GM23338 (cell line): Measurements from ENCODE around the gene CYFIP2. TPM values are rescaled to one million over a fixed set of nuclear protein-coding genes. Genes with fewer than 3 reads are reported as not detected.

ENCODE experiments used
- ATAC-seq: fragments of 200-7000 bp; cut with Tn5 transposase; 3 replicates; pipeline ENCODE4 v1.9.1; 2020
- DNase-seq: peaks from one replicate; pipeline ENCODE4 v3.0.0-alpha.2; 2015; ENCODE audit warnings: low spot score
- H2AFZ ChIP-seq: fragments of 200-600 bp; sonication (generic); 2 replicates; pipeline ENCODE4 v1.8.0; 2016; ENCODE audit warnings: antibody characterized with exemption, mild to moderate bottlenecking, moderate library complexity
- H3F3A ChIP-seq: fragments of 200-600 bp; sonication (generic); replicated peaks from 2 replicates; pipeline ENCODE4 v1.8.0; 2017; ENCODE audit warnings: antibody characterized with exemption, mixed run types, low read depth
- H3K27ac ChIP-seq: fragments of 200-600 bp; sonication (generic); 2 replicates; pipeline ENCODE4 v1.6.1; 2016; ENCODE audit warnings: low read depth
- H3K27me3 ChIP-seq: fragments of 200-600 bp; sonication (generic); 2 replicates; pipeline ENCODE4 v1.8.0; 2016; ENCODE audit warnings: mild to moderate bottlenecking, mixed run types, moderate library complexity; ENCODE audit not compliant: insufficient read depth
- H3K36me3 ChIP-seq: fragments of 200-600 bp; sonication (generic); 2 replicates; pipeline ENCODE4 v1.8.0; 2016; ENCODE audit warnings: mild to moderate bottlenecking; ENCODE audit not compliant: insufficient read depth
- H3K4me1 ChIP-seq: fragments of 200-600 bp; sonication (generic); 2 replicates; pipeline ENCODE4 v1.8.0; 2016; ENCODE audit warnings: mild to moderate bottlenecking, moderate library complexity; ENCODE audit not compliant: insufficient read depth
- H3K4me2 ChIP-seq: fragments of 200-600 bp; sonication (generic); 2 replicates; pipeline ENCODE4 v1.7.1; 2017; ENCODE audit warnings: mixed run types
- H3K4me3 ChIP-seq: fragments of 200-600 bp; sonication (generic); 2 replicates; pipeline ENCODE4 v1.6.1; 2016; ENCODE audit warnings: mixed run types
- H3K79me2 ChIP-seq: fragments of 200-600 bp; sonication (generic); replicated peaks from 2 replicates; pipeline ENCODE4 v1.8.0; 2017; ENCODE audit warnings: mild to moderate bottlenecking; ENCODE audit not compliant: insufficient read depth
- H3K9me2 ChIP-seq: fragments of 200-600 bp; sonication (generic); 2 replicates; pipeline ENCODE4 v1.8.0; 2017; ENCODE audit not compliant: insufficient read depth
- H4K20me1 ChIP-seq: fragments of 200-600 bp; sonication (generic); replicated peaks from 2 replicates; pipeline ENCODE4 v1.8.0; 2017; ENCODE audit warnings: mild to moderate bottlenecking; ENCODE audit not compliant: insufficient read depth
- H3K27ac Mint-ChIP-seq: 2 replicates; pipeline ENCODE4 v1.8.0; 2020; ENCODE audit warnings: inconsistent platforms, mild to moderate bottlenecking, moderate library complexity, mixed read lengths
- H3K27me3 Mint-ChIP-seq: 3 replicates; pipeline ENCODE4 v1.8.0; 2022; ENCODE audit warnings: low read depth, mild to moderate bottlenecking, moderate library complexity, mixed read lengths, inconsistent platforms; ENCODE audit not compliant: insufficient read depth, poor library complexity
- H3K36me3 Mint-ChIP-seq: 3 replicates; pipeline ENCODE4 v1.8.0; 2021; ENCODE audit warnings: low read depth, mild to moderate bottlenecking, inconsistent platforms, moderate library complexity, mixed read lengths
- H3K4me1 Mint-ChIP-seq: 3 replicates; pipeline ENCODE4 v1.8.0; 2020; ENCODE audit warnings: mild to moderate bottlenecking, inconsistent platforms, mixed read lengths
- H3K4me3 Mint-ChIP-seq: 3 replicates; pipeline ENCODE4 v1.8.0; 2021; ENCODE audit warnings: moderate library complexity, mild to moderate bottlenecking, inconsistent platforms, mixed read lengths
- H3K9me3 Mint-ChIP-seq: 3 replicates; pipeline ENCODE4 v1.8.0; 2020; ENCODE audit warnings: moderate library complexity, mild to moderate bottlenecking, inconsistent platforms, mixed read lengths
- CREB1 ChIP-seq: fragments of 250-450 bp; sonication (Bioruptor Pico); IDR thresholded peaks from 2 replicates; pipeline ENCODE4 v1.5.0; 2020; ENCODE audit warnings: low read depth, mild to moderate bottlenecking, moderate library complexity
- CTCF ChIP-seq, 2 experiments: fragments of 200-600 bp in 1 of 2; sonication (generic) in 1 of 2; conservative IDR thresholded peaks; 2 replicates each; pipeline versions ENCODE4 v1.5.1 to v1.6.1; 2016 to 2017; ENCODE audit warnings: antibody characterized with exemption in 2 of 2, low read depth in 2 of 2, mild to moderate bottlenecking in 2 of 2, moderate library complexity in 1 of 2
- ETS1 ChIP-seq: IDR thresholded peaks from 2 replicates; pipeline ENCODE4 v1.6.1; 2016; ENCODE audit warnings: antibody characterized with exemption
- EZH2 ChIP-seq: fragments of 200-600 bp; sonication (generic); IDR thresholded peaks from one replicate; pipeline ENCODE4 v1.8.0; 2017; ENCODE audit warnings: antibody characterized with exemption, mild to moderate bottlenecking, low read depth; ENCODE audit not compliant: unreplicated experiment
- EZH2phosphoT487 ChIP-seq: fragments of 200-600 bp; sonication (generic); IDR thresholded peaks from one replicate; pipeline ENCODE4 v1.8.1; 2018; ENCODE audit warnings: antibody characterized with exemption; ENCODE audit not compliant: unreplicated experiment
- NANOG ChIP-seq: IDR thresholded peaks from 2 replicates; pipeline ENCODE4 v1.6.1; 2016; ENCODE audit warnings: antibody characterized with exemption, borderline replicate concordance
- POLR2AphosphoS5 ChIP-seq: IDR thresholded peaks from 2 replicates; pipeline ENCODE4 v1.6.1; 2016; ENCODE audit warnings: antibody characterized with exemption, low read depth
- REST ChIP-seq: IDR thresholded peaks from one replicate; pipeline ENCODE4 v1.6.1; 2018; ENCODE audit warnings: antibody characterized with exemption; ENCODE audit not compliant: unreplicated experiment
- polyA plus RNA-seq: library from polyadenylated mRNA; unstranded; fragments of >200 nt; fragmentation: Nextera tagmentation; extraction: Ambion mirVana; gene quantifications from 2 replicates; pipeline ENCODE4 v1.2.1, GENCODE V29; 2016
- total RNA-seq: library from RNA; depleted of rRNA; stranded (reverse); fragments of >200 nt; shearing (Covaris generic); gene quantifications from 2 replicates; pipeline ENCODE4 v1.2.3, GENCODE V29; 2014

Gene CYFIP2
- total and polyA plus RNA-seq, 2 experiments from 2014 or later = 54.1 to 98.4 TPM

GRCh38 chr5:157232706-157233105 is 33.2 kb upstream of the CYFIP2 start:
- H3K4me3 ChIP-seq = no peak overlapping the region
- H3K27me3 ChIP-seq = no peaks in the 10 kb centered on the region
- H3K9me2 ChIP-seq = no peaks in the 10 kb centered on the region
- no peak overlapping the region for H3K4me2 ChIP-seq
- H4K20me1 ChIP-seq = no peaks in the 10 kb centered on the region
- H3K27me3 Mint-ChIP-seq = no peaks in the 10 kb centered on the region
- no peak overlapping the region for H3K27ac ChIP-seq
- ATAC-seq (no peak), DNase-seq (no peak)
- 0 out of 2 replicates have a peak overlapping the region, but pooled peaks have one; percentile 28 for H2AFZ ChIP-seq
- no peaks in the 10 kb centered on the region for H3K36me3 Mint-ChIP-seq
- H3K4me3 Mint-ChIP-seq = no peak overlapping the region
- H3K9me3 Mint-ChIP-seq = no peaks in the 10 kb centered on the region
- no peaks in the 10 kb centered on the region for H3K4me1 ChIP-seq
- H3K27ac Mint-ChIP-seq = no peak overlapping the region
- no peaks in the 10 kb centered on the region for H3F3A ChIP-seq
- H3K36me3 ChIP-seq = no peaks in the 10 kb centered on the region
- TF ChIP-seq CTCF (conservative IDR thresholded peaks at IDR 0.05; ENCODE audit: low read depth in 2 of 2) (no peak), POLR2AphosphoS5 (no peak), ETS1 (no peak), EZH2phosphoT487 (no peak), EZH2 (no peak), REST (no peak), CREB1 (CRISPR knock-in tag) (no peak), NANOG (no peak)
- peaks cover 8% of the 10 kb centered on the region; the same call in 2 of the 3 replicates for H3K4me1 Mint-ChIP-seq
- no peaks in the 10 kb centered on the region for H3K79me2 ChIP-seq

GRCh38 chr5:157233515-157233914 is 32.4 kb upstream of the CYFIP2 start:
- no peak overlapping the region for H3K4me3 Mint-ChIP-seq
- Histone ChIP-seq H2AFZ (no peak overlapping the region), H3K36me3 (no peaks in the 10 kb centered on the region), H3K4me2 (no peak overlapping the region), H3K27ac (no peak overlapping the region), H3F3A (no peaks in the 10 kb centered on the region), H3K9me2 (no peaks in the 10 kb centered on the region), H3K79me2 (no peaks in the 10 kb centered on the region), H3K4me3 (no peak overlapping the region), H3K4me1 (no peaks in the 10 kb centered on the region), H4K20me1 (no peaks in the 10 kb centered on the region), H3K27me3 (no peaks in the 10 kb centered on the region)
- no peaks in the 10 kb centered on the region for H3K27me3 Mint-ChIP-seq
- no peak overlapping the region for H3K27ac Mint-ChIP-seq
- H3K36me3 Mint-ChIP-seq = no peaks in the 10 kb centered on the region
- peaks cover 8% of the 10 kb centered on the region; the same call in 2 of the 3 replicates for H3K4me1 Mint-ChIP-seq
- H3K9me3 Mint-ChIP-seq = no peaks in the 10 kb centered on the region
- DNase-seq (peak; percentile 55), ATAC-seq (no peak)
- no peak for TF ChIP-seq CREB1 (CRISPR knock-in tag)
